Panc1 (cell line): Measurements from ENCODE around the gene LRRFIP1. TPM values are rescaled to one million over a fixed set of nuclear protein-coding genes. Genes with fewer than 3 reads are reported as not detected.

Experiments
- ATAC-seq: fragments of 200-7000 bp; cut with Tn5 transposase; 2 replicates; pipeline ENCODE4 v1.9.1; 2020; ENCODE audit warnings: mild to moderate bottlenecking, moderate library complexity
- BruUV-seq: library from RNA; stranded (reverse); fragments of 400-500 nt; replicated peaks from 2 replicates; lab custom pipeline; 2021; lab: Mats Ljungman, UMichigan
- CTCF ChIA-PET: fragments of 300-600 bp; sonication (Branson Sonifier 250); formaldehyde crosslinking; loops from one replicate; lab custom pipeline; 2022; ENCODE audit warnings: antibody characterized with exemption; lab: Charles Lee
- POLR2A ChIA-PET: fragments of 300-600 bp; sonication (Branson Sonifier 250); formaldehyde crosslinking; loops from one replicate; lab custom pipeline; 2022; ENCODE audit warnings: antibody characterized with exemption; lab: Charles Lee
- DNase-seq: peaks from one replicate; pipeline ENCODE4 v3.0.0-alpha.2; 2010; ENCODE audit warnings: low read depth, low spot score
- H3K27ac ChIP-seq: 2 replicates; pipeline ENCODE4 v1.5.1; 2011; ENCODE audit warnings: mild to moderate bottlenecking, low read length, inconsistent platforms
- H3K27me3 ChIP-seq: fragments of 200-500 bp; sonication (Bioruptor generic); 2 replicates; pipeline ENCODE4 v1.6.0; 2014; ENCODE audit warnings: low read length, inconsistent platforms; ENCODE audit not compliant: control insufficient read depth, insufficient read depth
- H3K36me3 ChIP-seq: fragments of 200-500 bp; sonication (Bioruptor generic); 2 replicates; pipeline ENCODE4 v1.5.1; 2014; ENCODE audit warnings: inconsistent platforms, mild to moderate bottlenecking, low read length, moderate library complexity; ENCODE audit not compliant: control insufficient read depth, insufficient read depth
- H3K4me1 ChIP-seq: 2 replicates; pipeline ENCODE4 v1.5.1; 2011; ENCODE audit warnings: inconsistent platforms, mild to moderate bottlenecking, low read length, moderate library complexity; ENCODE audit not compliant: control insufficient read depth, insufficient read depth
- H3K4me3 ChIP-seq, 2 experiments: 2 replicates each; pipeline ENCODE4 v1.5.1; 2011 to 2012; ENCODE audit warnings: low read depth in 2 of 2, low read length in 2 of 2, mild to moderate bottlenecking in 2 of 2, inconsistent platforms in 1 of 2, moderate library complexity in 1 of 2
- H3K9me3 ChIP-seq: fragments of 200-500 bp; sonication (Bioruptor generic); 2 replicates; pipeline ENCODE4 v1.5.1; 2014; ENCODE audit warnings: low read depth, mild to moderate bottlenecking, inconsistent platforms, low read length, moderate library complexity; ENCODE audit not compliant: control insufficient read depth, insufficient read depth
- CTCF ChIP-seq: fragments of 450-650 bp; IDR thresholded peaks from 2 replicates; pipeline ENCODE4 v1.5.1; 2017; ENCODE audit warnings: mild to moderate bottlenecking
- POLR2AphosphoS5 ChIP-seq: IDR thresholded peaks from 2 replicates; pipeline ENCODE4 v1.6.1; 2012; ENCODE audit warnings: mild to moderate bottlenecking, low read depth, low read length, moderate library complexity
- REST ChIP-seq, 2 experiments: IDR thresholded peaks; 2 replicates each; pipeline ENCODE4 v1.6.1; 2011 to 2012; ENCODE audit warnings: low read depth in 2 of 2, control low read depth in 1 of 2, low read length in 1 of 2, mild to moderate bottlenecking in 1 of 2, moderate library complexity in 1 of 2; ENCODE audit not compliant: insufficient read depth in 1 of 2
- SIN3A ChIP-seq: IDR thresholded peaks from 2 replicates; pipeline ENCODE4 v1.6.1; 2012; ENCODE audit warnings: low read depth, mild to moderate bottlenecking, low read length, moderate library complexity, borderline replicate concordance; ENCODE audit not compliant: insufficient read depth
- TCF7L2 ChIP-seq: IDR thresholded peaks from 2 replicates; pipeline ENCODE4 v1.6.1; 2011; ENCODE audit warnings: mild to moderate bottlenecking, low read depth, low read length, inconsistent platforms
- in situ Hi-C: cut with HindIII; loops from 2 replicates; pipeline ENCODE4 v1.10.0; 2016; ENCODE audit warnings: low sequenced_read_pairs, low pct_unique_long_range_greater_than_20kb
- intact Hi-C: fragments of 100-400 bp; cut with micrococcal nuclease; formaldehyde crosslinking; loops from one replicate; pipeline ENCODE4 v1.10.0; 2022; ENCODE audit not compliant: unreplicated experiment
- total RNA-seq: library from RNA; stranded (reverse); gene quantifications from one replicate; pipeline ENCODE4 v1.2.1, GENCODE V29; 2021; ENCODE audit not compliant: unreplicated experiment

The LRRFIP1 gene
- total RNA-seq, 1 experiment from 2014 or later = 121 TPM

GRCh38 chr2:237577956-237578870 is 49.2 kb upstream of the LRRFIP1 start:
- ATAC-seq (no peak), DNase-seq (no peak)
- H3K36me3 ChIP-seq = no peaks in the 10 kb centered on the region
- no peak overlapping the region for H3K4me3 ChIP-seq
- intact Hi-C loops = no loop called here
- no peak overlapping the region for H3K27ac ChIP-seq
- TF ChIP-seq CTCF = no peak
- no peak for TF ChIP-seq TCF7L2
- no peak for TF ChIP-seq POLR2AphosphoS5
- no peak for TF ChIP-seq REST (IDR thresholded peaks at IDR 0.05; ENCODE audit: insufficient read depth in 1 of 2, low read depth in 2 of 2, low read length in 1 of 2)
- no peak for TF ChIP-seq SIN3A
- ChIA-PET POLR2A (no interaction called here), CTCF (no interaction called here)
- H3K4me1 ChIP-seq = peaks cover 10% of the 10 kb centered on the region
- H3K27me3 ChIP-seq = no peaks in the 10 kb centered on the region
- no TSS peak for BruUV-seq
- in situ Hi-C loops = no loop called here
- no peaks in the 10 kb centered on the region for H3K9me3 ChIP-seq

DNA sequence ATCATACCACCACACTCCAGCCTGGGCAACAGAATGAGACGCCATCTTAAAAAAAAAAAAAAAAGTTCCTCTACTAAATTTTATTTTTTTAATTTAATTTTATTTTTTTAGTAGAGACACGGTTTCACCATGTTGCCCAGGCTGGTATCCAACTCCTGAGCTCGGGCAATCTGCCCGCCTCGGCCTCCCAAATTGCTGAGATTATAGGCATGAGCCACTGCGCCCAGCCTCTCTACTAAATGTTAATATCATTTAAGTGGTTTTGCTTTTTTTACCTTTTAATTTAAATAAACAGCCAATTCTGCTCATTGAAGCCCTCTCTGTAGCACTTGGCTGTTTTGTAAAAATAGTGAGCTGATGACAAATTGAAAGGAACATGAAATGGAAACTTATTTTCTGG is 46.1 kb upstream of the LRRFIP1 start:
- in situ Hi-C loops (no loop called here), intact Hi-C loops (no loop called here)
- no peak for ATAC-seq
- TF ChIP-seq CTCF (no peak), POLR2AphosphoS5 (no peak), REST (IDR thresholded peaks at IDR 0.05; ENCODE audit: insufficient read depth in 1 of 2, low read depth in 2 of 2, low read length in 1 of 2) (no peak), TCF7L2 (no peak), SIN3A (no peak)
- POLR2A ChIA-PET = interaction anchor here (0.6 to 0.7 kb wide), 2 partner anchors 21 to 52 kb away, joined by 3 to 6 read pairs; no protein-coding TSS in a partner anchor
- Histone ChIP-seq H3K4me1 (peaks cover 10% of the 10 kb centered on the region), H3K27ac (no peak overlapping the region), H3K4me3 (no peak overlapping the region), H3K27me3 (no peaks in the 10 kb centered on the region), H3K9me3 (no peaks in the 10 kb centered on the region), H3K36me3 (no peaks in the 10 kb centered on the region)
- no peak for DNase-seq
- no TSS peak for BruUV-seq
- CTCF ChIA-PET = interaction anchor here (1.0 to 1.8 kb wide), 5 partner anchors 10 to 193 kb away, joined by 3 to 12 read pairs (median 4); no protein-coding TSS in a partner anchor
